ENCODE data around the gene PARP14.
"Not testable (repeated sequence)": the region's sequence is repeated elsewhere in the genome, so short reads cannot be mapped to it uniquely, and the experiment has no call there.

Gene PARP14

GRCh38 chr3:122719273-122719921 lies 38.8 kb downstream of the PARP14 start:
- no peak for DNase-seq (ENCODE audit: low read depth in 2 of 2)

GRCh38 chr3:122725106-122725505 lies 44.5 kb downstream of the PARP14 start:
- no peak for DNase-seq (ENCODE audit: low read depth in 2 of 2)

GRCh38 chr3:122727294-122727693 lies 46.7 kb downstream of the PARP14 start:
- no peak for DNase-seq (ENCODE audit: low read depth in 2 of 2)

DNA sequence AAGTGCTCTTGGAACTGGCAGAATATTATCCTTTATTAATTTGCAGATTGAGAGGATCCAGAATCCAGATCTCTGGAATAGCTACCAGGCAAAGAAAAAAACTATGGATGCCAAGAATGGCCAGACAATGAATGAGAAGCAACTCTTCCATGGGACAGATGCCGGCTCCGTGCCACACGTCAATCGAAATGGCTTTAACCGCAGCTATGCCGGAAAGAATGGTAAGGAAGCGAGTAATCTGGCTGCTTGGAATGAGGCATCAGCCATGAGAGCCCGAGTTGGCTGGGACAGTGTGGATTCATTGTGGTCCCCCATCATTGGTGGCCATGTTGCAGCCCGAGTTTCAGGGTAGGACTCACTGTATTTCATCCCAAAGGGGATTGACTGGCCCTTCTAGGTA lies 47.1 kb downstream of the PARP14 start:
- no peak for DNase-seq (ENCODE audit: low read depth in 2 of 2)

DNA sequence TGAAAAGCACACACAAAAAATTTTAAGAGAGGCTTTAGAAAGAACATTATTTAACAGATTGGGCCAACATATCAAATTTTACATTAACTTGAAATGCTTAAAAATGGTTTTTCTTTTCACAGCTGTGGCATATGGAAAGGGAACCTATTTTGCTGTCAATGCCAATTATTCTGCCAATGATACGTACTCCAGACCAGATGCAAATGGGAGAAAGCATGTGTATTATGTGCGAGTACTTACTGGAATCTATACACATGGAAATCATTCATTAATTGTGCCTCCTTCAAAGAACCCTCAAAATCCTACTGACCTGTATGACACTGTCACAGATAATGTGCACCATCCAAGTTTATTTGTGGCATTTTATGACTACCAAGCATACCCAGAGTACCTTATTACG lies 47.5 kb downstream of the PARP14 start:
- DNase-seq (ENCODE audit: low read depth in 2 of 2) = no peak

- no peak for DNase-seq (ENCODE audit: low read depth in 2 of 2)
These were observed 48.3 kb downstream of the PARP14 start for GRCh38 chr3:122728756-122729514.

DNA sequence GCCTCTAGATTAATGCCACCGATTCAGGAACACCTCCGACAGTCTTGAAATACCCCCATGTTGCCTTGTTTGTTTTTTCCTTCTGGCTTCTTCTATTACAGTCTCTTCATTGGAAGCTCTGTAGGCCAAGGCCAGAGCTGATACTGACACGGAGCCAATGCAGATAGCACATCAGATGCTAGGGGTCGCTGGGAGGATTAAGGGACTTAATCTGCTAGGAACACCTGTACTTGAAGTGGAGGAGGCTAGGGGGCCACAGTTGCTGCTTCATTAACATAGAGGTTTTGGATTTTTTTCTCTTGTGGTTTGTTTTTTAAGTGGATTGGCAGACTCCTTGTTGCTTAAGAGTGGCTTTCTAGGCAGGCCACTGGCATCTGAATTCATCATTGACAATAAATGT lies 49.6 kb downstream of the PARP14 start:
- no peak for DNase-seq (ENCODE audit: low read depth in 2 of 2)

DNA sequence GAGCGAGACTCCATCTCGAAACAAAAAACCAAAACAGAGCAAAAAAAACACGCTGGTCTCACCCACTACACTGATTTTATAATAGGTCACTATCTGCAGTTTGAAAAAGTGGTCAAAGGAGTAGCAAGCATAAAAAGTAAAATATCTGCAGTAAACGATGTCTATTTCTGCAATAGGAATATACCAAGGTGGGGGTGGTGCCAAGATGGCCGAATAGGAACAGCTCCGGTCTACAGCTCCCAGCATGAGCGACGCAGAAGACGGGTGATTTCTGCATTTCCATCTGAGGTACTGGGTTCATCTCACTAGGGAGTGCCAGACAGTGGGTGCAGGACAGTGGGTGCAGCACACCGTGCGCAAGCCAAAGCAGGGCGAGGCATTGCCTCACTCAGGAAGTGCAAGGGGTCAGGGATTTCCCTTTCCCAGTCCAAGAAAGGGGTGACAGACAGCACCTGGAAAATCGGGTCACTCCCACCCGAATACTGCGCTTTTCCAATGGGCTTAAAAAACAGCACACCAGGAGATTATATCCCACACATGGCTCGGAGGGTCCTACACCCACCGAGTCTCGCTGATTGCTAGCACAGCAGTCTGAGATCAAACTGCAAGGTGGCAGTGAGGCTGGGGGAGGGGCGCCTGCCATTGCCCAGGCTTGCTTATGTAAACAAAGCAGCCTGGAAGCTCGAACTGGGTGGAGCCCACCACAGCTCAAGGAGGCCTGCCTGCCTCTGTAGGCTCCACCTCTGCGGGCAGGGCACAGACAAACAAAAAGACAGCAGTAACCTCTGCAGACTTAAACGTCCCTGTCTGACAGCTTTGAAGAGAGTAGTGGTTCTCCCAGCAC lies 52.3 kb downstream of the PARP14 start:
- not testable (repeated sequence) for DNase-seq (ENCODE audit: low read depth in 2 of 2)

DNA sequence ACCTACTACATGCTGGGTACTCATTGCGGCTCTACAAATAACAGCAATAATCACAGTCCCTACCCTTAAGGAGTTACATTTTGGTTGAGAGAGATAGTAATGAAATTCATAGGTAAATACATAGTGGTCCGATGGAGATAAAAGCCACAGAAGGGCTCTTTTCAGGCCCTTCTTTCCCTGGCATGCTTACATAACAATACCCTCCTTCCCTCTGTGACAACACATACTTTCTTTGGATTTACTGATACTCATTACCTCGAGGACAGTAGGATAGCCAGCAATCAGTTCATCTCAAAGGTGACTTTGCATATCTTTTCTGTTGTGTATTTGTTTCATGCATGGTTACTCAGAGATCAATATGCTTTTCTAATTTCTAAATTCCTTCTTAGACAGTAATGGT lies 58.5 kb downstream of the PARP14 start:
- DNase-seq (ENCODE audit: low read depth in 2 of 2) = no peak

GRCh38 chr3:122742234-122742633 lies 61.6 kb downstream of the PARP14 start:
- DNase-seq (ENCODE audit: low read depth in 2 of 2) = no peak

DNA sequence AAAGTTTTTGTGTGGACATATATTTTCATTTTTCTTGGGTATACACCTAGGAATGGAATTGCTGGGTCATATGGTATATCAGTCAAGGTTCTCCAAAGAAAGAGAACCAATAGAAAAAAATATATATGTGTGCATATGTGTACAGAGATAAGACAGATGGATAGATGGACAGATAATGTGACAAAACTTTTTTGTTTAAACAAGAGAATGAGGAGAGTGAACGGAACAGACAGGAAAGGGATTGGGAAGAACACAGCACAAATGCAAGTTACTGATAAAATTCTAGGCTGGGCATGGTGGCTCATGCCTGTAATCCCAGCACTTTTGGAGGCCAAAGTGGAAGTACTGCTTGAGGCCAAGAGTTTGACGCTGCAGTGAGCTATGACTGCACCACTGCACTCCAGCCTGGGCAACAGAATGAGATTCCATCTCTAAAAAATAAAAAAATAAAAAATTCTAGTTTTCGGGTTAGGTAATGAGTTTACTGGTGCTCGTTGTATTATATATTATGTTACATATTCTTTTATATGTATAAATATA lies 63.0 kb downstream of the PARP14 start:
- no peak for DNase-seq (ENCODE audit: low read depth in 2 of 2)

DNA sequence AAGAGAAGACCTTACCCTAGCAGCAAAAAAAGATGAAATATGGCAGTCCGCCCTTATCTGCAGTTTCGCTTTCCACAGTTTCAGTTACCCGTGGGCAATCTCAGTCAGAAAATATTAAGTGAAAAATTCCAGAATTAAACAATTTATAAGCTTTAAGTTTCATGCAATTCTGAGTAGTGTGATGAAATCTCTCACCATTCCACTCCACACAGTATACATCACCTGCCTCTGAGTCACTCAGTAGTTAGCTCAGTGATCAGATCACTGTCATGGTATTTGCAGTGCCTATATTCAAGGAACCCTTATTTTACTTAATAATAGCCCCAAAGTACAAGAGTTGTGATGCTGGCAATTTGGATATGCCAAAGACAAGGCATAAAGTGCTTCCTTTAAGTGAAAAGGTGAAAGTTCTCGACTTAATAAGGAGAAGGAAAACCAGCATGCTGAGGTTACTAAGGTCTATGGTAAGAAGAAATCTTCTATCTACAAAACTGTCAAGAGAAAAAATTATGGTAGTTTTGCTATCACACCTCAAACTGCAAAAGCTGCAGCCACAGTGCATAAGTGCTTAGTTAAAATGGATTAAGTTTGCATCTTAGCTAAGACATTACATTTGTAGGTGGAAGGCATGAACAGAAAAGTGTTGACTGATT lies 64.9 kb downstream of the PARP14 start:
- DNase-seq (ENCODE audit: low read depth in 2 of 2) = no peak

- not testable (repeated sequence) for DNase-seq (ENCODE audit: low read depth in 2 of 2)
These were observed 66.7 kb downstream of the PARP14 start for GRCh38 chr3:122747295-122747694.

DNA sequence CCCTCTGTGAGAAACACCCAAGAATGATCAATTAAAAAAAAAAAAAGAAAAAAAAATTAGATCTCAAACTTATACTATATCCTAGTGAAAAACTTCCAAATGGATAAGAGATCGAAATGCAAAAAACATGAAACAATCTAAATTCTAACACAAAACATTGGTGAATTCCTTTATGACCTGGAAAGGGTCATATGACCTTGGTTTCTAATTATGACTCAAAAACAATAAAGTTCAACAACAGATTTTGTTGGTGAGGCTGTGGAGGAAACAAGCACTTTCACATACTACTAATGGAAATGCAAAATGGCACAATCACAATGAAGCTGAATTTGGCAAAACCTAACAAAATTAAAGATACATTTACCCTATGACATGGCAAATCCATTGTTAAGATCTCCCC lies 67.7 kb downstream of the PARP14 start:
- no peak for DNase-seq (ENCODE audit: low read depth in 2 of 2)

DNA sequence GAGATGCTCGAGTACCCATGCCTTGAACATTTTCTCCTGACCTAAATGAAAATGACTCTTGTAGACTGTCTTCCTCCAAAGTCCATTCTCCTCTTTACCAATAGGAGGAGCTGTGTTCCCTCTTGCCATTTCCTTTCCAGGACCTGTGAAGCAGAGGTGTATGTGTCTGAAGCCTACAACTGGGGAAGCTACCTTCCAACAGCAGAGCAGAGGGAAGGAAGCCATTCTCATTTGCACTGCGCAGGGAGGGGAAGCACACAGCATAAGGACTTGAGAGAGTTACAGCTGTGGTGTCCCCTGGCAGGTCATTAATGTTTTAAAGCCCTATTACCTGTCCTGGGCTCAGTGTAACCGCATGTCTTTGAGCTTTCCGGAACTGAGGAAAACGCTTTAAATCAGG lies 74.3 kb downstream of the PARP14 start:
- no peak for DNase-seq (ENCODE audit: low read depth in 2 of 2)

GRCh38 chr3:122755491-122755890 lies 74.9 kb downstream of the PARP14 start:
- no peak for DNase-seq (ENCODE audit: low read depth in 2 of 2)

DNA sequence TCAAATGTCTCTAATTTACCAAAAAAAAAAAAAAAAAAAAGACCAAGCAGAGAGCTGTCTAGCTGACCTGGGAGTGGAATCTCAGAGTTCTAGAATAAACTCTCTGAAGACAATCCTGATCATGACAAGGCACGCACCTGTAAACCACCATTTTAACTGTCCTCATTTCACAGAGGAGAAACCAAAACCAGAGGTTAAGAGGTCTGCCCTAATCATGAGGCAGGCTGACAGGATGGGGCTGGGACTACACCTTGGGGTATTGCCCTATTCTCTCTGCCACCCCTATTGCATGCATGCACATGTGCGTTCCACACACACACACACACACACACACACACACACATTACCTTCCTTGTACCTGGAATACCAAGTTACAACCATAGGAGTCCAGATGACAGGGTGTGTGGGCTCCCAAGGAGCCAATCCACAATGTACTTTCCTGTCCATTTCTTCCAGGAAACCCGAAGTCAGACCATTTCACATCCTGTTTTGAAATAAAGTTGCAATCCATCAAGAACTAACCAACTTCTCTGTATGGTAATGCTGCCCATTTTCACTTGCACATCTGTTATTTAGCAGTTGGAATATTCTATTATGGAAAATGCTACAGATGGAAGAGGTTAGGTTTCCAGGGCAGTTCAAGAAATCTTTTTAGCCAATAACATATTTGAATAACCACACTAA lies 78.4 kb downstream of the PARP14 start:
- no peak for DNase-seq (ENCODE audit: low read depth in 2 of 2)

GRCh38 chr3:122760453-122761271 lies 80.0 kb downstream of the PARP14 start:
- DNase-seq (ENCODE audit: low read depth in 2 of 2) = no peak

DNA sequence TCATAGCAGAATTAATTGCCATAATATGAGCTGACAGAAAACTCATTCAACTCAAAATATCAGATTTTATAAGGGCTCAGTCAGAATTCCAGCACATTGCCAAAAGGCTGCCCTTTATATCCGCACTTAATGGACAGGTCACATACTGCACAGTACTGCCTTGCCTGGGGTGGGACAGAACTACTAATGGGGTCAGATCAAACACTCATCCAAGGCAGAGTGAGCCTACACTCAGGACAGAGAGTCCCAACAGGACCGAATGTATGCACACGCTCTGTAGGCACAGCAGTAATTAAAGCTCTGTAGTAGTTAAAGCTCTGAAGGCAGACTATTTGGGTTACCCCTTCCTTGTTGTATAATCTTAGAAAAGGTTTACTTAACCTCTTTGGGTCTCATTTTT lies 85.8 kb downstream of the PARP14 start:
- no peak for DNase-seq (ENCODE audit: low read depth in 2 of 2)

All from stimulated activated CD8-positive, alpha-beta memory T cell treated with anti-CD3 and anti-CD28 coated beads, Interleukin-7, amount 100 ng/mL, for 1 hour (primary cell).